NCI-H774 (cell line): Measurements from ENCODE around the gene RTTN.

ENCODE experiments used
- DNase-seq: peaks from one replicate; lab custom pipeline; 2025; lab: John Stamatoyannopoulos, UW

RTTN gene

GRCh38 chr18:70024829-70025228 lies 180.7 kb downstream of the RTTN start:
- DNase-seq = no peak

GRCh38 chr18:70024093-70024492 lies 181.4 kb downstream of the RTTN start:
- no peak for DNase-seq

GRCh38 chr18:70022636-70023035 lies 182.9 kb downstream of the RTTN start:
- no peak for DNase-seq

GRCh38 chr18:70021498-70021897 lies 184.0 kb downstream of the RTTN start:
- DNase-seq = no peak

- DNase-seq = no peak
Observed at GRCh38 chr18:70021043-70021442, 184.4 kb downstream of the RTTN start.

- DNase-seq = no peak
Observed at GRCh38 chr18:70019991-70020390, 185.5 kb downstream of the RTTN start.

GRCh38 chr18:70019136-70019535 lies 186.4 kb downstream of the RTTN start:
- DNase-seq = no peak

- no peak for DNase-seq
Observed at GRCh38 chr18:70015127-70015526, 190.4 kb downstream of the RTTN start.

GRCh38 chr18:70005580-70005979 lies 199.9 kb downstream of the RTTN start:
- no peak for DNase-seq

- DNase-seq = no peak
Observed at GRCh38 chr18:70004696-70005095, 200.8 kb downstream of the RTTN start.

- DNase-seq = no peak
Observed at GRCh38 chr18:69999656-70000055, 205.8 kb downstream of the RTTN start.

- DNase-seq = no peak
Observed at GRCh38 chr18:69998523-69998987, 206.9 kb downstream of the RTTN start.

GRCh38 chr18:69996951-69997798 lies 208.3 kb downstream of the RTTN start:
- no peak for DNase-seq

GRCh38 chr18:69996417-69996816 lies 209.1 kb downstream of the RTTN start:
- no peak for DNase-seq

GRCh38 chr18:69995774-69996173 lies 209.7 kb downstream of the RTTN start:
- no peak for DNase-seq

- no peak for DNase-seq
Observed at GRCh38 chr18:69992776-69993175, 212.7 kb downstream of the RTTN start.

- no peak for DNase-seq
Observed at GRCh38 chr18:69987870-69988269, 217.6 kb downstream of the RTTN start.

- no peak for DNase-seq
Observed at GRCh38 chr18:69985239-69985638, 220.2 kb downstream of the RTTN start.

GRCh38 chr18:69982417-69982816 lies 223.1 kb downstream of the RTTN start:
- DNase-seq = no peak

- no peak for DNase-seq
Observed at GRCh38 chr18:69981948-69982347, 223.5 kb downstream of the RTTN start.

- DNase-seq = no peak
Observed at GRCh38 chr18:69980982-69981804, 224.3 kb downstream of the RTTN start.

GRCh38 chr18:69980509-69980908 lies 225.0 kb downstream of the RTTN start:
- DNase-seq = no peak
